Activated B cell treated with CpG ODN at 0.5 μM for 24 hours (primary cell): ENCODE measurements around the gene ZSCAN20. TPM values are rescaled to one million over a fixed set of nuclear protein-coding genes. Genes with fewer than 3 reads are reported as not detected.

ENCODE experiments used
- ATAC-seq: fragments of 200-7000 bp; cut with Tn5 transposase; one replicate; pipeline ENCODE4 v1.10.0; 2021; ENCODE audit warnings: low read depth, mild to moderate bottlenecking, moderate library complexity
- CTCF ChIA-PET: fragments of 350-600 bp; sonication (Branson Sonifier 250); formaldehyde crosslinking; loops from one replicate; lab custom pipeline; 2021; ENCODE audit warnings: antibody characterized with exemption; lab: Charles Lee
- POLR2A ChIA-PET: fragments of 350-600 bp; sonication (Branson Sonifier 250); formaldehyde crosslinking; loops from one replicate; lab custom pipeline; 2021; ENCODE audit warnings: antibody characterized with exemption; lab: Charles Lee
- DNase-seq: peaks from one replicate; pipeline ENCODE4 v3.0.0; 2022
- H3K27ac Mint-ChIP-seq: one replicate; pipeline ENCODE4 v1.8.0; 2020; ENCODE audit warnings: mixed read lengths
- H3K27me3 Mint-ChIP-seq: one replicate; pipeline ENCODE4 v1.8.0; 2021; ENCODE audit warnings: mixed read lengths
- H3K36me3 Mint-ChIP-seq: one replicate; pipeline ENCODE4 v1.8.0; 2021; ENCODE audit warnings: low read depth, mixed read lengths
- H3K4me1 Mint-ChIP-seq: one replicate; pipeline ENCODE4 v1.8.0; 2021; ENCODE audit warnings: mixed read lengths
- H3K4me3 Mint-ChIP-seq: one replicate; pipeline ENCODE4 v1.8.0; 2020; ENCODE audit warnings: mild to moderate bottlenecking, mixed read lengths
- H3K9me3 Mint-ChIP-seq: one replicate; pipeline ENCODE4 v1.8.0; 2020; ENCODE audit warnings: mixed read lengths
- CTCF ChIP-seq: fragments of 200-600 bp; IDR thresholded peaks from one replicate; pipeline ENCODE4 v1.8.0; 2022; ENCODE audit warnings: antibody characterized with exemption, mild to moderate bottlenecking
- intact Hi-C: fragments of 100-400 bp; cut with micrococcal nuclease; formaldehyde crosslinking; loops from one replicate; pipeline ENCODE4 v1.15.1; 2024
- total RNA-seq: library from RNA; stranded (reverse); gene quantifications from 2 replicates; pipeline ENCODE4 v1.2.3, GENCODE V29; 2022

Gene ZSCAN20
- total RNA-seq, 1 donor from 2014 or later = 3.6 TPM

- Mint-ChIP-seq H3K27ac (no peak overlapping the region), H3K4me1 (no peaks in the 10 kb centered on the region), H3K9me3 (peaks cover 5% of the 10 kb centered on the region), H3K4me3 (no peak overlapping the region), H3K27me3 (no peaks in the 10 kb centered on the region), H3K36me3 (no peaks in the 10 kb centered on the region)
- CTCF ChIA-PET = no interaction called here
- no peak for ATAC-seq
- no peak for TF ChIP-seq CTCF
- DNase-seq = no peak
- intact Hi-C loops = no loop called here
- POLR2A ChIA-PET = no interaction called here
These were observed 59.8 kb downstream of the ZSCAN20 start for GRCh38 chr1:33532250-33532649.

- ChIA-PET CTCF (no interaction called here), POLR2A (no interaction called here)
- Mint-ChIP-seq H3K27me3 (no peaks in the 10 kb centered on the region), H3K9me3 (peaks cover 5% of the 10 kb centered on the region), H3K4me1 (no peaks in the 10 kb centered on the region), H3K36me3 (no peaks in the 10 kb centered on the region), H3K27ac (no peak overlapping the region), H3K4me3 (no peak overlapping the region)
- DNase-seq (no peak), ATAC-seq (no peak)
- intact Hi-C loops = no loop called here
- no peak for TF ChIP-seq CTCF
These were observed 60.5 kb downstream of the ZSCAN20 start for GRCh38 chr1:33532936-33533335.

GRCh38 chr1:33535334-33535733, 62.9 kb downstream of the ZSCAN20 start:
- TF ChIP-seq CTCF = no peak
- POLR2A ChIA-PET = no interaction called here
- H3K27me3 Mint-ChIP-seq = peaks cover 1% of the 10 kb centered on the region
- DNase-seq (no peak), ATAC-seq (no peak)
- intact Hi-C loops = no loop called here
- no peak overlapping the region for H3K4me3 Mint-ChIP-seq
- H3K4me1 Mint-ChIP-seq = no peaks in the 10 kb centered on the region
- no peaks in the 10 kb centered on the region for H3K36me3 Mint-ChIP-seq
- H3K27ac Mint-ChIP-seq = no peak overlapping the region
- CTCF ChIA-PET = no interaction called here
- peaks cover 5% of the 10 kb centered on the region for H3K9me3 Mint-ChIP-seq

- DNase-seq = no peak
- intact Hi-C loops = no loop called here
These were observed 65.4 kb downstream of the ZSCAN20 start for GRCh38 chr1:33537885-33538284.

GRCh38 chr1:33541966-33542365, 69.5 kb downstream of the ZSCAN20 start:
- no peak for DNase-seq
- ATAC-seq = no peak
- no peak overlapping the region for H3K27ac Mint-ChIP-seq
- no peaks in the 10 kb centered on the region for H3K9me3 Mint-ChIP-seq
- no peaks in the 10 kb centered on the region for H3K4me1 Mint-ChIP-seq
- TF ChIP-seq CTCF = no peak
- no peak overlapping the region for H3K4me3 Mint-ChIP-seq
- CTCF ChIA-PET = no interaction called here
- peaks cover 7% of the 10 kb centered on the region for H3K27me3 Mint-ChIP-seq
- POLR2A ChIA-PET = no interaction called here
- intact Hi-C loops = no loop called here
- no peaks in the 10 kb centered on the region for H3K36me3 Mint-ChIP-seq

More at GRCh38 chr1:33537885-33538284, 65.4 kb downstream of the ZSCAN20 start:
- Mint-ChIP-seq H3K9me3 (no peaks in the 10 kb centered on the region), H3K27me3 (peaks cover 1% of the 10 kb centered on the region), H3K4me3 (no peak overlapping the region), H3K27ac (no peak overlapping the region), H3K36me3 (no peaks in the 10 kb centered on the region), H3K4me1 (no peaks in the 10 kb centered on the region)
- no peak for TF ChIP-seq CTCF
- CTCF ChIA-PET = no interaction called here
- no peak for ATAC-seq
- POLR2A ChIA-PET = no interaction called here

Other genes with a start within 250 kb of the ZSCAN20 start
- gene ZNF362, start 216.2 kb upstream of the ZSCAN20 start, total RNA-seq = 14.1 and 17.7 TPM in 2 replicates
- not detected in 2 replicates for gene A3GALT2, start 151.5 kb upstream of the ZSCAN20 start, total RNA-seq
- 16.4 and 18.1 TPM in 2 replicates for gene PHC2, start 41.5 kb upstream of the ZSCAN20 start, total RNA-seq